GM23248 (cell line): Measurements from ENCODE around the gene ITGA8. TPM values are rescaled to one million over a fixed set of nuclear protein-coding genes. Genes with fewer than 3 reads are reported as not detected.

Experiments
- DNase-seq: peaks from one replicate; pipeline ENCODE4 v3.0.0-alpha.2; 2015
- H2AFZ ChIP-seq: fragments of 200-600 bp; sonication (generic); 2 replicates; pipeline ENCODE4 v1.6.1; 2016; ENCODE audit warnings: antibody characterized with exemption
- H3F3A ChIP-seq: fragments of 200-600 bp; sonication (generic); 2 replicates; pipeline ENCODE4 v1.6.1; 2016; ENCODE audit warnings: mild to moderate bottlenecking, antibody characterized with exemption, mixed run types; ENCODE audit not compliant: insufficient read depth
- H3K27ac ChIP-seq: fragments of 200-600 bp; sonication (generic); 2 replicates; pipeline ENCODE4 v1.5.1; 2016; ENCODE audit warnings: mild to moderate bottlenecking
- H3K27me3 ChIP-seq: fragments of 200-600 bp; sonication (generic); replicated peaks from 2 replicates; pipeline ENCODE4 v1.6.1; 2016; ENCODE audit warnings: mild to moderate bottlenecking; ENCODE audit not compliant: insufficient read depth
- H3K36me3 ChIP-seq: fragments of 200-600 bp; sonication (generic); 2 replicates; pipeline ENCODE4 v1.6.1; 2016; ENCODE audit warnings: low read depth, mild to moderate bottlenecking
- H3K4me1 ChIP-seq: fragments of 200-600 bp; sonication (generic); 2 replicates; pipeline ENCODE4 v1.6.1; 2016; ENCODE audit warnings: mild to moderate bottlenecking; ENCODE audit not compliant: insufficient read depth
- H3K4me2 ChIP-seq: fragments of 200-600 bp; sonication (generic); one replicate; pipeline ENCODE4 v1.6.1; 2016; ENCODE audit warnings: mild to moderate bottlenecking; ENCODE audit not compliant: unreplicated experiment
- H3K4me3 ChIP-seq: fragments of 200-600 bp; sonication (generic); 2 replicates; pipeline ENCODE4 v1.5.1; 2016; ENCODE audit warnings: mild to moderate bottlenecking
- H3K79me2 ChIP-seq: fragments of 200-600 bp; sonication (generic); 2 replicates; pipeline ENCODE4 v1.6.1; 2016; ENCODE audit warnings: mild to moderate bottlenecking; ENCODE audit not compliant: insufficient read depth
- H3K9ac ChIP-seq: fragments of 200-600 bp; sonication (generic); 2 replicates; pipeline ENCODE4 v1.6.1; 2016; ENCODE audit warnings: mild to moderate bottlenecking
- H3K9me2 ChIP-seq: fragments of 200-600 bp; sonication (generic); 2 replicates; pipeline ENCODE4 v1.6.1; 2016; ENCODE audit warnings: mixed run types, mild to moderate bottlenecking, moderate library complexity; ENCODE audit not compliant: insufficient read depth
- H3K9me3 ChIP-seq: fragments of 200-600 bp; sonication (generic); one replicate; pipeline ENCODE4 v1.6.1; 2017; ENCODE audit warnings: low read depth
- H4K20me1 ChIP-seq: fragments of 200-600 bp; sonication (generic); 2 replicates; pipeline ENCODE4 v1.6.0; 2016; ENCODE audit not compliant: insufficient read depth
- EZH2 ChIP-seq: fragments of 200-600 bp; sonication (generic); IDR thresholded peaks from 2 replicates; pipeline ENCODE4 v1.6.1; 2018; ENCODE audit warnings: antibody characterized with exemption, mild to moderate bottlenecking; ENCODE audit not compliant: insufficient read depth, poor library complexity, severe bottlenecking
- EZH2phosphoT487 ChIP-seq: fragments of 200-600 bp; sonication (generic); IDR thresholded peaks from 2 replicates; pipeline ENCODE4 v1.6.1; 2018; ENCODE audit warnings: antibody characterized with exemption, moderate library complexity, mild to moderate bottlenecking, low read depth; ENCODE audit not compliant: insufficient read depth
- WGBS, 2 experiments: methylation state at CpG; one replicate each; pipeline ENCODE4 v1.1.6; 2015 to 2017; ENCODE audit warnings: low lambda C conversion rate in 2 of 2, low coverage in 1 of 2; ENCODE audit errors: missing lambda C conversion rate in 2 of 2; 5-methylcytosine and 5-hydroxymethylcytosine counted together
- in situ Hi-C: fragments of 300-500 bp; cut with MboI; formaldehyde crosslinking; loops from 2 replicates; pipeline ENCODE4 v1.15.0; 2020
- polyA plus RNA-seq: library from polyadenylated mRNA; unstranded; fragments of >200 nt; fragmentation: Nextera tagmentation; extraction: Ambion mirVana; gene quantifications from 2 replicates; pipeline ENCODE4 v1.2.1, GENCODE V29; 2016
- total RNA-seq: library from RNA; depleted of rRNA; stranded (reverse); fragments of >200 nt; shearing (Covaris generic); gene quantifications from 2 replicates; pipeline ENCODE4 v1.2.3, GENCODE V29; 2014

Gene ITGA8
- total and polyA plus RNA-seq, 2 experiments from 2014 or later = 0.32 TPM; not detected in 1

DNA sequence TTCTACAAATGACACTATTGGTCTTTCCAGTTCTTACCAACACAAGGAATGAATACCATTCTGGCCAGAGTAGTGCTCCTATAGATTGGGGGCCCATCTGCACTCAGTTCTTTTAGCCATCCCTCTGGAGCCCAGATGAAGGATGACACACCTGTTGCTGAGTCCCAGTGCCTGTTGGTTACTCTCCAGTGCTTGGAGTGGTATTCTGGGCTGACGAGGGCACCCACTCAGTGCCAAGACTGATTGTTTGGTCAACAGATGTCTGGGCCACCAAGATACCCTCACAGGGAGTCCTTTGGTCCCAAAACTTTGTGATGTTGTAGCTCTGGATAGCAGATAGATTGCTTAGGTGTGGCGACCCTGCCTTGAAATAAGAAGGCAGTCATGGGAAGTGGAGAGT, 23.7 kb upstream of the ITGA8 start:
- DNase-seq = no peak
- WGBS, 2 experiments = 57 to 62% methylated on average over 2 of the region's 2 CpGs
- H3K4me2 ChIP-seq = no peak overlapping the region
- H3K79me2 ChIP-seq = no peaks in the 10 kb centered on the region
- no peak for TF ChIP-seq EZH2phosphoT487
- no peak for TF ChIP-seq EZH2
- peaks cover under 1% of the 10 kb centered on the region for H3K4me1 ChIP-seq
- H3K9me2 ChIP-seq = no peaks in the 10 kb centered on the region
- no peak overlapping the region for H2AFZ ChIP-seq
- no peaks in the 10 kb centered on the region for H3K9me3 ChIP-seq
- no peaks in the 10 kb centered on the region for H3F3A ChIP-seq
- H3K36me3 ChIP-seq = no peaks in the 10 kb centered on the region
- no peak overlapping the region for H3K4me3 ChIP-seq
- no peak overlapping the region for H3K9ac ChIP-seq
- in situ Hi-C loops = no loop called here
- H3K27ac ChIP-seq = no peak overlapping the region
- peaks cover 11% of the 10 kb centered on the region; the same call in 1 of the 2 replicates for H3K27me3 ChIP-seq
- H4K20me1 ChIP-seq = no peaks in the 10 kb centered on the region

DNA sequence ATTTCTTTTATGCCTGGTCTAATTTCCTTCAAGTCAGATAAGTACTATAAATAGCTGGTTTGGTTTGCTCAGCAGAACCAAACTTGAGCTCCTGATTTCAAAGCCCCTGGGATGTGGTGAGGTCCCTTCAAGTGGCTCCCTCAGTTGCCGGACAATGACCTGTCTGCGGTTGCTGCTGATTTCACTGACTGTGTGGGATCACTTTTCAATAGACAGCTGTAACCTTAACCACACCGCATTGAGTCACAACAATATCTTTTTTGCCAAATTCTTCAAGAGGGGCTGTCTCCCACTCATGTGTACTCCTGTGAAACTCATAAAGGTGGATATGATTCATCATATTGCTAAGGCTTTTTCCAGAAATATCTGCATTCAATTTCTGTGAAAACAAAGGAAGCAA, 23.1 kb upstream of the ITGA8 start:
- peaks cover 4% of the 10 kb centered on the region for H3K4me1 ChIP-seq
- H3K36me3 ChIP-seq = no peaks in the 10 kb centered on the region
- H4K20me1 ChIP-seq = no peaks in the 10 kb centered on the region
- no peak overlapping the region for H2AFZ ChIP-seq
- in situ Hi-C loops = no loop called here
- DNase-seq = no peak
- H3K27me3 ChIP-seq = peaks cover 11% of the 10 kb centered on the region; the same call in 1 of the 2 replicates
- H3K4me2 ChIP-seq = no peak overlapping the region
- H3K4me3 ChIP-seq = no peak overlapping the region
- H3K9me3 ChIP-seq = no peaks in the 10 kb centered on the region
- WGBS, 2 experiments = 82 to 88% methylated on average over 3 of the region's 3 CpGs
- no peaks in the 10 kb centered on the region for H3F3A ChIP-seq
- no peak overlapping the region for H3K27ac ChIP-seq
- H3K9ac ChIP-seq = no peak overlapping the region
- no peaks in the 10 kb centered on the region for H3K79me2 ChIP-seq
- no peaks in the 10 kb centered on the region for H3K9me2 ChIP-seq
- TF ChIP-seq EZH2 (no peak), EZH2phosphoT487 (no peak)

DNA sequence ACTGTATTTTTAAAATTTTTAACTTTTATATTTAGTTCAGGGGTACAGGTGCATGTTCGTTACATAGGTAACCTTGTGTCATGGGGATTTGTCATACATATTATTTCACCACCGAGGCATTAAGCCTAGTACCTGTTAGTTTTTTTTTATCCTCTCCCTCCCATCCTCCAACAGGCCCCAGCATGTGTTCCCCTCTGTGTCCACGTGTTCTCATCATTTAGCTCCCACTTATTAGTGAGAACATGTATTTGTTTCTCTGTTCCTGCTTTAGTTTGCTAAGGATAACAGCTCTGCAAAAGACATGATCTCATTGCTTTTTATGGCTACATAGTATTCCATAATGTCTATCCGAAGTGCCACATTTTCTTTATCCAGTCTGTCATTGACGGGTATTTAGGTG, 22.4 kb upstream of the ITGA8 start:
- TF ChIP-seq EZH2 = no peak
- no peak for TF ChIP-seq EZH2phosphoT487
- no peaks in the 10 kb centered on the region for H3K36me3 ChIP-seq
- H3K4me1 ChIP-seq = peaks cover 4% of the 10 kb centered on the region
- no peak overlapping the region for H3K4me2 ChIP-seq
- no peaks in the 10 kb centered on the region for H4K20me1 ChIP-seq
- no peak overlapping the region for H3K4me3 ChIP-seq
- peaks cover 11% of the 10 kb centered on the region; the same call in 1 of the 2 replicates for H3K27me3 ChIP-seq
- H3F3A ChIP-seq = no peaks in the 10 kb centered on the region
- no peak for DNase-seq
- H3K9ac ChIP-seq = no peak overlapping the region
- WGBS, 2 experiments = 59% methylated on average over 5 of the region's 5 CpGs
- no peaks in the 10 kb centered on the region for H3K9me3 ChIP-seq
- H2AFZ ChIP-seq = no peak overlapping the region
- no peaks in the 10 kb centered on the region for H3K9me2 ChIP-seq
- in situ Hi-C loops = no loop called here
- H3K27ac ChIP-seq = no peak overlapping the region
- H3K79me2 ChIP-seq = no peaks in the 10 kb centered on the region

DNA sequence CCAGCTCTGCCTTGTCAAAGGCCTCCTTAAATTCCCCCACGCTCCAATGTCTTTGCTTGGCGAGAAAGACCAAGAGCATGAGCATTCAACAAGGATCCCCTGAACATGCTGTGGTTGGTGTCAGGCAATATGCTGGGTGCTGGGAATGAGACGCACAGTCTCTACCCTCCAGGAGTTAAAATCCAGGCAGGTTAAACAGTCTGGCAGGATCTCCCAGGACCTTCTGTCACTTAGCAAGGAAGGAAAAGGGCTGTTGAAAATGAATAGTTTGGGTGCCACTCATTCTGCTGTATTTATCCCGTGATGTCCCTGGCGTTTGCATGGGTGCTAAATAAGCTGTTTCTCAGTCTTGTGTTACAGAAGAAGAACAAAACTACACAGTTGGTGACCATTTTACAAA, 21.9 kb upstream of the ITGA8 start:
- DNase-seq = no peak
- Histone ChIP-seq H2AFZ (no peak overlapping the region), H4K20me1 (no peaks in the 10 kb centered on the region), H3K79me2 (no peaks in the 10 kb centered on the region), H3K9me2 (no peaks in the 10 kb centered on the region), H3K9me3 (no peaks in the 10 kb centered on the region), H3K36me3 (no peaks in the 10 kb centered on the region), H3K27me3 (peaks cover 11% of the 10 kb centered on the region; the same call in 1 of the 2 replicates), H3F3A (no peaks in the 10 kb centered on the region), H3K4me1 (peaks cover 4% of the 10 kb centered on the region), H3K27ac (no peak overlapping the region), H3K4me2 (no peak overlapping the region), H3K9ac (no peak overlapping the region), H3K4me3 (no peak overlapping the region)
- in situ Hi-C loops = no loop called here
- TF ChIP-seq EZH2 = no peak
- no peak for TF ChIP-seq EZH2phosphoT487
- 84 to 86% methylated on average over 5 of the region's 5 CpGs for WGBS, 2 experiments

DNA sequence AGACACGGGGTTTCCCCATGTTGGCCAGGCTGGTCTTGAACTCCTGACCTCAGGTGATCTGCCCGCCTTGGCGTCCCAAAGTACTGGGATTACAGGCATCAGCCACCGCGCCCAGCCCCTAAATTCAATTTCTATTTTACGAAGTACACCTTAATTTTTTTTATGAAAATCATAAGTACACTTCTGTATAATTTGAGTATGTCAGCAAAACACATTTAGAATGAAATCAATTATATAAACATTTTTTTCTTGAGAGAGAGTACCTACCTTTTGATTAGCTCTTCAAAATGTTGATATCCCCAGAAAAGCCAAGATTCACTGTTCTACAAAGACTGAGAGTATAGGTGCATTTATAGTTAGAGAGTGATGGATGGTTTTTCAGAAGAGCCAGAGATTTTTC, 20.5 kb upstream of the ITGA8 start:
- Histone ChIP-seq H3K9me3 (no peaks in the 10 kb centered on the region), H2AFZ (no peak overlapping the region), H3F3A (no peaks in the 10 kb centered on the region), H3K79me2 (no peaks in the 10 kb centered on the region), H3K27me3 (peaks cover 11% of the 10 kb centered on the region; the same call in 1 of the 2 replicates), H3K9me2 (no peaks in the 10 kb centered on the region), H3K9ac (no peak overlapping the region), H3K4me1 (peaks cover 4% of the 10 kb centered on the region; the same call in 1 of the 2 replicates), H3K27ac (no peak overlapping the region), H3K4me2 (no peak overlapping the region), H3K4me3 (no peak overlapping the region), H3K36me3 (no peaks in the 10 kb centered on the region), H4K20me1 (no peaks in the 10 kb centered on the region)
- WGBS, 2 experiments = 87 to 91% methylated on average over 6 of the region's 6 CpGs
- no peak for DNase-seq
- no peak for TF ChIP-seq EZH2
- TF ChIP-seq EZH2phosphoT487 = no peak
- in situ Hi-C loops = no loop called here
